ENCODE measurements around the gene CCSER1.

CCSER1 gene

GRCh38 chr4:91070736-91071135 is 943.5 kb downstream of the CCSER1 start:
- H2AFZ ChIP-seq (ENCODE audit: low read length): no peak overlapping the region
- H4K20me1 ChIP-seq (ENCODE audit: insufficient read depth, low read length, poor library complexity, severe bottlenecking): no peaks in the 10 kb centered on the region

GRCh38 chr4:91076147-91076546 is 949.0 kb downstream of the CCSER1 start:
- Histone ChIP-seq H3K4me1 (ENCODE audit: insufficient read depth, low read length, poor library complexity, severe bottlenecking) (no peaks in the 10 kb centered on the region), H3K9me3 (ENCODE audit: insufficient read depth, low read depth, low read length) (no peaks in the 10 kb centered on the region)

More at GRCh38 chr4:91070736-91071135, 943.5 kb downstream of the CCSER1 start:
- no peaks in the 10 kb centered on the region for H3K27me3 ChIP-seq (ENCODE audit: insufficient read depth, low read length, poor library complexity, severe bottlenecking)
- no peaks in the 10 kb centered on the region for H3K9me2 ChIP-seq (replicated peaks; ENCODE audit: low read depth, low read length)
- no peak overlapping the region for H3K4me3 ChIP-seq (ENCODE audit: low read length, poor library complexity, severe bottlenecking)
- H3K36me3 ChIP-seq (ENCODE audit: insufficient read depth, low read length): no peaks in the 10 kb centered on the region
- H3F3A ChIP-seq (ENCODE audit: low read depth): no peaks in the 10 kb centered on the region
- H3K9ac ChIP-seq (ENCODE audit: low read depth, low read length, poor library complexity, severe bottlenecking): no peak overlapping the region
- no peaks in the 10 kb centered on the region for H3K79me2 ChIP-seq (ENCODE audit: insufficient read depth, low read length)
- TF ChIP-seq CTCF (conservative IDR thresholded peaks at IDR 0.05; ENCODE audit: low read length) (no peak), EZH2phosphoT487 (IDR thresholded peaks at IDR 0.05; ENCODE audit: borderline replicate concordance) (no peak)
- no peak overlapping the region for H3K4me2 ChIP-seq (ENCODE audit: low read depth, low read length, poor library complexity, severe bottlenecking)
- H3K4me1 ChIP-seq (ENCODE audit: insufficient read depth, low read length, poor library complexity, severe bottlenecking): no peaks in the 10 kb centered on the region
- no peaks in the 10 kb centered on the region for H3K9me3 ChIP-seq (ENCODE audit: insufficient read depth, low read depth, low read length)

GRCh38 chr4:91085961-91086360 is 958.8 kb downstream of the CCSER1 start:
- no peak overlapping the region for H2AFZ ChIP-seq (ENCODE audit: low read length)
- H4K20me1 ChIP-seq (ENCODE audit: insufficient read depth, low read length, poor library complexity, severe bottlenecking): no peaks in the 10 kb centered on the region
- no peak overlapping the region for H3K4me2 ChIP-seq (ENCODE audit: low read depth, low read length, poor library complexity, severe bottlenecking)
- H3K9ac ChIP-seq (ENCODE audit: low read depth, low read length, poor library complexity, severe bottlenecking): no peak overlapping the region
- no peaks in the 10 kb centered on the region for H3K79me2 ChIP-seq (ENCODE audit: insufficient read depth, low read length)
- no peak overlapping the region for H3K4me3 ChIP-seq (ENCODE audit: low read length, poor library complexity, severe bottlenecking)
- H3K9me3 ChIP-seq (ENCODE audit: insufficient read depth, low read depth, low read length): no peaks in the 10 kb centered on the region
- H3K4me1 ChIP-seq (ENCODE audit: insufficient read depth, low read length, poor library complexity, severe bottlenecking): no peaks in the 10 kb centered on the region
- no peaks in the 10 kb centered on the region for H3K36me3 ChIP-seq (ENCODE audit: insufficient read depth, low read length)
- no peaks in the 10 kb centered on the region for H3F3A ChIP-seq (ENCODE audit: low read depth)
- no peaks in the 10 kb centered on the region for H3K27me3 ChIP-seq (ENCODE audit: insufficient read depth, low read length, poor library complexity, severe bottlenecking)
- no peaks in the 10 kb centered on the region for H3K9me2 ChIP-seq (replicated peaks; ENCODE audit: low read depth, low read length)
- TF ChIP-seq CTCF (conservative IDR thresholded peaks at IDR 0.05; ENCODE audit: low read length): no peak
- no peak for TF ChIP-seq EZH2phosphoT487 (IDR thresholded peaks at IDR 0.05; ENCODE audit: borderline replicate concordance)

More at GRCh38 chr4:91076147-91076546, 949.0 kb downstream of the CCSER1 start:
- no peak for TF ChIP-seq EZH2phosphoT487 (IDR thresholded peaks at IDR 0.05; ENCODE audit: borderline replicate concordance)
- TF ChIP-seq CTCF (conservative IDR thresholded peaks at IDR 0.05; ENCODE audit: low read length): no peak
- Histone ChIP-seq H3K4me2 (ENCODE audit: low read depth, low read length, poor library complexity, severe bottlenecking) (no peak overlapping the region), H3K9me2 (replicated peaks; ENCODE audit: low read depth, low read length) (no peaks in the 10 kb centered on the region), H3K79me2 (ENCODE audit: insufficient read depth, low read length) (no peaks in the 10 kb centered on the region), H3K36me3 (ENCODE audit: insufficient read depth, low read length) (no peaks in the 10 kb centered on the region), H2AFZ (ENCODE audit: low read length) (no peak overlapping the region), H3K4me3 (ENCODE audit: low read length, poor library complexity, severe bottlenecking) (no peak overlapping the region), H4K20me1 (ENCODE audit: insufficient read depth, low read length, poor library complexity, severe bottlenecking) (no peaks in the 10 kb centered on the region), H3K27me3 (ENCODE audit: insufficient read depth, low read length, poor library complexity, severe bottlenecking) (no peaks in the 10 kb centered on the region), H3K9ac (ENCODE audit: low read depth, low read length, poor library complexity, severe bottlenecking) (no peak overlapping the region), H3F3A (ENCODE audit: low read depth) (no peaks in the 10 kb centered on the region)

All from Loucy (cell line).